ENCODE data around the gene HS3ST1. TPM values are rescaled to one million over a fixed set of nuclear protein-coding genes. Genes with fewer than 3 reads are reported as not detected.

Gene HS3ST1
- total RNA-seq, 2 donors from 2014 or later = 1.3 to 2.8 TPM

- H3K36me3 ChIP-seq (ENCODE audit: control insufficient read depth, insufficient read depth, low read length) = no peaks in the 10 kb centered on the region
- Mint-ChIP-seq H3K4me1 (peaks cover 24% of the 10 kb centered on the region), H3K27me3 (ENCODE audit: insufficient read depth) (peaks cover 52% of the 10 kb centered on the region), H3K4me3 (peak overlapping the region; percentile 75), H3K27ac (no peak overlapping the region), H3K9me3 (no peaks in the 10 kb centered on the region), H3K36me3 (ENCODE audit: low read depth) (no peaks in the 10 kb centered on the region)
- H3K9ac ChIP-seq (ENCODE audit: extremely low read depth, low read length, poor library complexity, severe bottlenecking) = no peak overlapping the region
- no peaks in the 10 kb centered on the region for H3K4me1 ChIP-seq (ENCODE audit: control insufficient read depth, insufficient read depth, low read length)
- TF ChIP-seq CTCF (conservative IDR thresholded peaks at IDR 0.05) = no peak
- DNase-seq = no peak
- 32% methylated on average over 7 of the region's 8 CpGs; no CpG with 5 or more reads in 1 of the 2 experiments for WGBS, 2 experiments (ENCODE audit: insufficient coverage in 1 of 2, insufficient read length in 1 of 2)
- no peaks in the 10 kb centered on the region for H3K9me3 ChIP-seq (ENCODE audit: control insufficient read depth, low read length)
- H3K27ac ChIP-seq (ENCODE audit: low read depth, low read length) = no peak overlapping the region
- peak overlapping the region; percentile 87 for H3K4me3 ChIP-seq (ENCODE audit: low read length)
- H3K27me3 ChIP-seq (ENCODE audit: control insufficient read depth, insufficient read depth, low read length, poor library complexity, severe bottlenecking) = peaks cover 44% of the 10 kb centered on the region
These were observed 978 bp upstream of the HS3ST1 start for GRCh38 chr4:11429699-11430045.

- no peak overlapping the region for H3K27ac ChIP-seq (ENCODE audit: low read depth, low read length)
- no peak overlapping the region for H3K27ac Mint-ChIP-seq
- 1 to 2% methylated on average over 21 to 64 of the region's 64 CpGs for WGBS, 2 experiments (ENCODE audit: insufficient coverage in 1 of 2, insufficient read length in 1 of 2)
- H3K27me3 ChIP-seq (ENCODE audit: control insufficient read depth, insufficient read depth, low read length, poor library complexity, severe bottlenecking) = peaks cover 44% of the 10 kb centered on the region
- peak; percentile 88 for TF ChIP-seq CTCF (conservative IDR thresholded peaks at IDR 0.05)
- H3K9ac ChIP-seq (ENCODE audit: extremely low read depth, low read length, poor library complexity, severe bottlenecking) = no peak overlapping the region
- H3K4me3 ChIP-seq (ENCODE audit: low read length) = peak overlapping the region; percentile 87
- H3K4me1 ChIP-seq (ENCODE audit: control insufficient read depth, insufficient read depth, low read length) = no peaks in the 10 kb centered on the region
- no peaks in the 10 kb centered on the region for H3K9me3 ChIP-seq (ENCODE audit: control insufficient read depth, low read length)
- peaks cover 52% of the 10 kb centered on the region for H3K27me3 Mint-ChIP-seq (ENCODE audit: insufficient read depth)
- H3K4me3 Mint-ChIP-seq = peak overlapping the region; percentile 75
- H3K9me3 Mint-ChIP-seq = no peaks in the 10 kb centered on the region
- H3K4me1 Mint-ChIP-seq = peaks cover 30% of the 10 kb centered on the region
- no peaks in the 10 kb centered on the region for H3K36me3 ChIP-seq (ENCODE audit: control insufficient read depth, insufficient read depth, low read length)
- peak; percentile 94 for DNase-seq
- no peaks in the 10 kb centered on the region for H3K36me3 Mint-ChIP-seq (ENCODE audit: low read depth)
These were observed 405 bp upstream of the HS3ST1 start for GRCh38 chr4:11428899-11429698.

GRCh38 chr4:11427121-11427996 is 1.3 kb downstream of the HS3ST1 start:
- no peak overlapping the region for H3K27ac Mint-ChIP-seq

More at GRCh38 chr4:11427121-11427996, 1.3 kb downstream of the HS3ST1 start:
- Histone ChIP-seq H3K27ac (ENCODE audit: low read depth, low read length) (no peak overlapping the region), H3K27me3 (ENCODE audit: control insufficient read depth, insufficient read depth, low read length, poor library complexity, severe bottlenecking) (peaks cover 44% of the 10 kb centered on the region), H3K4me3 (ENCODE audit: low read length) (peak overlapping the region; percentile 83), H3K9ac (ENCODE audit: extremely low read depth, low read length, poor library complexity, severe bottlenecking) (no peak overlapping the region), H3K4me1 (ENCODE audit: control insufficient read depth, insufficient read depth, low read length) (peaks cover 3% of the 10 kb centered on the region), H3K36me3 (ENCODE audit: control insufficient read depth, insufficient read depth, low read length) (no peaks in the 10 kb centered on the region), H3K9me3 (ENCODE audit: control insufficient read depth, low read length) (no peaks in the 10 kb centered on the region)
- DNase-seq = peak; percentile 75
- no peaks in the 10 kb centered on the region for H3K36me3 Mint-ChIP-seq (ENCODE audit: low read depth)
- peaks cover 49% of the 10 kb centered on the region for H3K27me3 Mint-ChIP-seq (ENCODE audit: insufficient read depth)
- H3K9me3 Mint-ChIP-seq = no peaks in the 10 kb centered on the region
- peaks cover 43% of the 10 kb centered on the region for H3K4me1 Mint-ChIP-seq
- TF ChIP-seq CTCF (conservative IDR thresholded peaks at IDR 0.05) = peak; percentile 35
- peak overlapping the region; percentile 75 for H3K4me3 Mint-ChIP-seq
- WGBS, 2 experiments (ENCODE audit: insufficient coverage in 1 of 2, insufficient read length in 1 of 2) = 2 to 3% methylated on average over 18 to 45 of the region's 45 CpGs
